K562 (cell line): ENCODE measurements around the gene OR1E2.

Experiments used
- ARNT ChIP-seq, 2 experiments: fragments of 450-650 bp; IDR thresholded peaks; 2 replicates each; pipeline ENCODE4 v1.6.1; 2016; ENCODE audit warnings: mild to moderate bottlenecking in 1 of 2
- CTCF ChIP-seq, 3 experiments: IDR thresholded peaks in 2 of 3; conservative IDR thresholded peaks in 1 of 3; 2 replicates each; pipeline ENCODE4 v1.5.1; 2011 to 2012; ENCODE audit warnings: low read length in 3 of 3, mild to moderate bottlenecking in 3 of 3, control low read depth in 2 of 3, improper control_type of control experiment in 1 of 3, inconsistent platforms in 1 of 3, low read depth in 1 of 3, mixed read lengths in 1 of 3, moderate library complexity in 1 of 3; ENCODE audit not compliant: insufficient read depth in 2 of 3
- EP300 ChIP-seq: IDR thresholded peaks from 2 replicates; pipeline ENCODE4 v1.6.1; 2012; ENCODE audit warnings: low read length, improper control_type of control experiment
- KAT2B ChIP-seq: IDR thresholded peaks from one replicate; pipeline ENCODE4 v1.6.1; 2012; ENCODE audit warnings: low read depth, mild to moderate bottlenecking, control low read depth, inconsistent platforms, low read length, moderate library complexity
- MEF2A ChIP-seq: IDR thresholded peaks from 2 replicates; pipeline ENCODE4 v1.6.1; 2011; ENCODE audit warnings: low read depth, mild to moderate bottlenecking, low read length, moderate library complexity; ENCODE audit not compliant: control insufficient read depth
- NFE2 ChIP-seq: IDR thresholded peaks from 2 replicates; pipeline ENCODE4 v1.6.1; 2014; ENCODE audit warnings: antibody characterized with exemption, low read depth
- POLR2A ChIP-seq: fragments of 450-650 bp; conservative IDR thresholded peaks from 2 replicates; pipeline ENCODE4 v1.6.1; 2016
- SIN3A ChIP-seq, 2 experiments: fragments of 150-350 bp in 1 of 2; IDR thresholded peaks; 2 replicates each; pipeline ENCODE4 v1.6.1; 2011 to 2016; ENCODE audit warnings: borderline replicate concordance in 2 of 2, low read depth in 2 of 2, low read length in 2 of 2, mild to moderate bottlenecking in 2 of 2, moderate library complexity in 2 of 2; ENCODE audit not compliant: control insufficient read depth in 1 of 2
- TBL1XR1 ChIP-seq, 2 experiments: IDR thresholded peaks; 2 replicates each; pipeline ENCODE4 v1.6.1; 2012; ENCODE audit warnings: improper control_type of control experiment in 2 of 2, low read length in 2 of 2, mild to moderate bottlenecking in 1 of 2
- TCF7L2 ChIP-seq: fragments of 150-350 bp; IDR thresholded peaks from 2 replicates; pipeline ENCODE4 v1.6.1; 2016; ENCODE audit warnings: low read depth, mild to moderate bottlenecking, low read length, moderate library complexity
- ZBTB12 ChIP-seq: fragments of 250-450 bp; sonication (Bioruptor Pico); IDR thresholded peaks from 2 replicates; pipeline ENCODE4 v1.4.0; 2020

GRCh38 chr17:3415610-3416009 is 18.0 kb downstream of the OR1E2 start:
- no peak for TF ChIP-seq ZBTB12
- TF ChIP-seq POLR2A, result no peak
- TF ChIP-seq CTCF (IDR thresholded peaks at IDR 0.05 in 2 of 3, conservative IDR thresholded peaks at IDR 0.05 in 1 of 3; ENCODE audit: insufficient read depth in 2 of 3, low read depth in 1 of 3, low read length in 3 of 3), result no peak
- no peak for TF ChIP-seq TCF7L2
- TF ChIP-seq SIN3A (IDR thresholded peaks at IDR 0.05; ENCODE audit: borderline replicate concordance in 2 of 2, control insufficient read depth in 1 of 2, low read depth in 2 of 2, low read length in 2 of 2), result no peak
- no peak for TF ChIP-seq ARNT (IDR thresholded peaks at IDR 0.05)
- no peak for TF ChIP-seq KAT2B
- TF ChIP-seq TBL1XR1 (IDR thresholded peaks at IDR 0.05; ENCODE audit: low read length in 2 of 2), result no peak
- TF ChIP-seq NFE2, result no peak
- TF ChIP-seq EP300, result no peak
- TF ChIP-seq MEF2A, result no peak
